HepG2 (cell line): ENCODE results near the gene ORMDL2. TPM values are rescaled to one million over a fixed set of nuclear protein-coding genes. Genes with fewer than 3 reads are reported as not detected.
A peak's percentile ranks its signal among the peaks of the same experiment; 100 is the strongest.

Source experiments
- ATF7 ChIP-seq, 2 experiments: fragments of 450-650 bp in 1 of 2; sonication (generic) in 1 of 2; formaldehyde crosslinking in 1 of 2; IDR thresholded peaks; 2 replicates each; pipeline versions ENCODE4 v1.4.0 to v1.6.1; 2016 to 2020; ENCODE audit warnings: antibody characterized with exemption in 1 of 2, mild to moderate bottlenecking in 1 of 2, missing genetic modification reagents in 1 of 2
- ATM ChIP-seq: fragments of 450-650 bp; IDR thresholded peaks from 2 replicates; pipeline ENCODE4 v1.7.1; 2017; ENCODE audit warnings: mild to moderate bottlenecking, borderline replicate concordance
- HOXA5 ChIP-seq: sonication (generic); formaldehyde crosslinking; IDR thresholded peaks from 2 replicates; pipeline ENCODE4 v1.4.0; 2020; ENCODE audit warnings: missing genetic modification reagents
- KLF12 ChIP-seq: sonication (generic); formaldehyde crosslinking; IDR thresholded peaks from 2 replicates; pipeline ENCODE4 v1.4.0; 2020; ENCODE audit warnings: missing genetic modification reagents, borderline replicate concordance
- MTF2 ChIP-seq: sonication (generic); formaldehyde crosslinking; IDR thresholded peaks from 2 replicates; pipeline ENCODE4 v1.5.0; 2020; ENCODE audit warnings: missing genetic modification reagents, borderline replicate concordance
- NFE2L1 ChIP-seq: sonication (generic); formaldehyde crosslinking; IDR thresholded peaks from 2 replicates; pipeline ENCODE4 v1.4.0; 2020; ENCODE audit warnings: missing genetic modification reagents, mild to moderate bottlenecking, borderline replicate concordance
- ZBTB7B ChIP-seq: sonication (generic); formaldehyde crosslinking; IDR thresholded peaks from 2 replicates; pipeline ENCODE4 v1.4.0; 2020; ENCODE audit warnings: missing genetic modification reagents
- ZEB1 ChIP-seq: IDR thresholded peaks from 2 replicates; pipeline ENCODE4 v1.6.1; 2012; ENCODE audit warnings: mild to moderate bottlenecking, low read depth, inconsistent platforms; ENCODE audit not compliant: insufficient replicate concordance
- ZFP82 ChIP-seq: sonication (generic); formaldehyde crosslinking; IDR thresholded peaks from 2 replicates; pipeline ENCODE4 v1.5.1; 2020; ENCODE audit warnings: mild to moderate bottlenecking, missing genetic modification reagents, borderline replicate concordance
- ZNF138 ChIP-seq: sonication (generic); formaldehyde crosslinking; IDR thresholded peaks from 2 replicates; pipeline ENCODE4 v1.5.0; 2020; ENCODE audit warnings: mild to moderate bottlenecking, low read depth, missing genetic modification reagents
- ZNF292 ChIP-seq: sonication (generic); formaldehyde crosslinking; IDR thresholded peaks from 2 replicates; pipeline ENCODE4 v1.8.1; 2022; ENCODE audit warnings: mild to moderate bottlenecking, low read depth, missing genetic modification reagents, borderline replicate concordance
- ZNF335 ChIP-seq: sonication (generic); formaldehyde crosslinking; IDR thresholded peaks from 2 replicates; pipeline ENCODE4 v1.4.0; 2020; ENCODE audit warnings: missing genetic modification reagents
- ZNF441 ChIP-seq: sonication (generic); formaldehyde crosslinking; IDR thresholded peaks from 2 replicates; pipeline ENCODE4 v1.7.0; 2021; ENCODE audit warnings: missing genetic modification reagents, borderline replicate concordance
- ZNF768 ChIP-seq: sonication (generic); formaldehyde crosslinking; IDR thresholded peaks from 2 replicates; pipeline ENCODE4 v1.4.0; 2020; ENCODE audit warnings: missing genetic modification reagents
- ZNF773 ChIP-seq: sonication (generic); formaldehyde crosslinking; IDR thresholded peaks from 2 replicates; pipeline ENCODE4 v1.4.0; 2020; ENCODE audit warnings: missing genetic modification reagents, borderline replicate concordance
- ZNF777 ChIP-seq: sonication (generic); formaldehyde crosslinking; IDR thresholded peaks from 2 replicates; pipeline ENCODE4 v1.4.0; 2020; ENCODE audit warnings: missing genetic modification reagents
- ZSCAN30 ChIP-seq: sonication (generic); formaldehyde crosslinking; IDR thresholded peaks from 2 replicates; pipeline ENCODE4 v1.5.0; 2020; ENCODE audit warnings: mild to moderate bottlenecking, missing genetic modification reagents
- polyA plus RNA-seq, 8 experiments: library from polyadenylated mRNA; depleted of rRNA in 3 of 8; stranded (reverse) in 7 of 8; unstranded in 1 of 8; fragments of >200 nt; fragmentation: Illumina TruSeq in 4 of 8; extraction: Trizol in 4 of 8; gene quantifications; 2 replicates each; pipeline versions ENCODE4 v1.2.1 to v1.2.3, GENCODE V29; 2011 to 2016; ENCODE audit warnings: low read depth in 4 of 8, missing spikeins in 1 of 8, mixed read lengths in 1 of 8; ENCODE audit not compliant: insufficient read depth in 1 of 8
- total RNA-seq, 5 experiments: library from RNA; depleted of rRNA; stranded (reverse); fragments of >200 nt; fragmentation: Illumina TruSeq; extraction: Trizol; gene quantifications; 2 replicates each; pipeline ENCODE4 v1.2.3, GENCODE V29; 2016; ENCODE audit warnings: low read depth in 1 of 5
- TF ChIP-seq, protein P1 (sequence below): sonication (generic); formaldehyde crosslinking; IDR thresholded peaks from 2 replicates; pipeline ENCODE4 v1.5.1; 2020; ENCODE audit warnings: mild to moderate bottlenecking, missing genetic modification reagents, moderate library complexity
- TF ChIP-seq, protein P2 (sequence below): sonication (generic); formaldehyde crosslinking; IDR thresholded peaks from 2 replicates; pipeline ENCODE4 v1.8.1; 2023; ENCODE audit warnings: mild to moderate bottlenecking, missing genetic modification reagents
- TF ChIP-seq, protein P3 (sequence below): IDR thresholded peaks from 2 replicates; pipeline ENCODE4 v1.6.1; 2016
- TF ChIP-seq, protein P4 (sequence below): sonication (generic); formaldehyde crosslinking; IDR thresholded peaks from 2 replicates; pipeline ENCODE4 v1.9.0; 2021; ENCODE audit warnings: missing genetic modification reagents, borderline replicate concordance

The ORMDL2 gene
- total and polyA plus RNA-seq, 2 of the 13 experiments (the other 11 are each of a cell fraction or from before 2014, with no cell fraction given): 24.0 to 28.6 TPM

DNA sequence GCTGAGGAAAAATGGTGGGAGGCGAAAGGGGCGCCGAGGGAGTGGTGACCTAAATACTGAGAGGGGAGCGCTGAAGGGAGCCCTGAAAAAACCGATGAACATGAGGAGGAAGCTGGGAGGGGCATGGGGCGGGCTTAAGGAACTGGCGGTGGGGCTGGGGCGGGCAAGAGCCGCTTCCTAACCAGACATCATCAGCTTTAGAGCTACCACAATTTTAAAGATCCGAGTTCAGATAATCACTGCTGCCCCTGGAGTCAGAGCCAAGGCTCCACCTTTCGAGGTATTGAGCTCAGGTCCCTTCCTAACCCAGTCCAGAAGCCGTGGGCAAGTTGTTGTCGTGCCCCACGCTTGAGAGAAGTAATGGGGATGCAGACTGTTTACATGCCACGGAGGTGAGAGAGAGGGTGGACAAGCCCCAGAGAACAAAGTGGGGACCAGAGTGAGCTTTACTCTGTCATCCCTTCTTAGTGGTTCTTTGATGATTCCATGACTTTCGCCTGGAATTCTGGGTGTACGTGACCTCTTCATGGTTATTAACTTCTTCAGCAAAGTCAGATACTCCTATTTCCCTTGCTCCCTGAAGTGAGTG, 393 bp downstream of the ORMDL2 start (continued):
- TF ChIP-seq, protein P1, sequence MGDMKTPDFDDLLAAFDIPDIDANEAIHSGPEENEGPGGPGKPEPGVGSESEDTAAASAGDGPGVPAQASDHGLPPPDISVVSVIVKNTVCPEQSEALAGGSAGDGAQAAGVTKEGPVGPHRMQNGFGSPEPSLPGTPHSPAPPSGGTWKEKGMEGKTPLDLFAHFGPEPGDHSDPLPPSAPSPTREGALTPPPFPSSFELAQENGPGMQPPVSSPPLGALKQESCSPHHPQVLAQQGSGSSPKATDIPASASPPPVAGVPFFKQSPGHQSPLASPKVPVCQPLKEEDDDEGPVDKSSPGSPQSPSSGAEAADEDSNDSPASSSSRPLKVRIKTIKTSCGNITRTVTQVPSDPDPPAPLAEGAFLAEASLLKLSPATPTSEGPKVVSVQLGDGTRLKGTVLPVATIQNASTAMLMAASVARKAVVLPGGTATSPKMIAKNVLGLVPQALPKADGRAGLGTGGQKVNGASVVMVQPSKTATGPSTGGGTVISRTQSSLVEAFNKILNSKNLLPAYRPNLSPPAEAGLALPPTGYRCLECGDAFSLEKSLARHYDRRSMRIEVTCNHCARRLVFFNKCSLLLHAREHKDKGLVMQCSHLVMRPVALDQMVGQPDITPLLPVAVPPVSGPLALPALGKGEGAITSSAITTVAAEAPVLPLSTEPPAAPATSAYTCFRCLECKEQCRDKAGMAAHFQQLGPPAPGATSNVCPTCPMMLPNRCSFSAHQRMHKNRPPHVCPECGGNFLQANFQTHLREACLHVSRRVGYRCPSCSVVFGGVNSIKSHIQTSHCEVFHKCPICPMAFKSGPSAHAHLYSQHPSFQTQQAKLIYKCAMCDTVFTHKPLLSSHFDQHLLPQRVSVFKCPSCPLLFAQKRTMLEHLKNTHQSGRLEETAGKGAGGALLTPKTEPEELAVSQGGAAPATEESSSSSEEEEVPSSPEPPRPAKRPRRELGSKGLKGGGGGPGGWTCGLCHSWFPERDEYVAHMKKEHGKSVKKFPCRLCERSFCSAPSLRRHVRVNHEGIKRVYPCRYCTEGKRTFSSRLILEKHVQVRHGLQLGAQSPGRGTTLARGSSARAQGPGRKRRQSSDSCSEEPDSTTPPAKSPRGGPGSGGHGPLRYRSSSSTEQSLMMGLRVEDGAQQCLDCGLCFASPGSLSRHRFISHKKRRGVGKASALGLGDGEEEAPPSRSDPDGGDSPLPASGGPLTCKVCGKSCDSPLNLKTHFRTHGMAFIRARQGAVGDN: peak; percentile 10; the same call in 1 of the 2 replicates
- TF ChIP-seq NFE2L1 (CRISPR knock-in tag) (no peak), ZFP82 (peak; percentile 72; the same call in 1 of the 2 replicates), ZNF292 (no peak), ZNF768 (CRISPR knock-in tag) (no peak), ZBTB7B (CRISPR knock-in tag) (0 out of 2 replicates have a peak, but pooled peaks have one; percentile 12), ZNF441 (no peak), ZSCAN30 (CRISPR knock-in tag) (no peak), ZNF773 (no peak), ZEB1 (peak; percentile 4), ZNF777 (no peak), ZNF335 (CRISPR knock-in tag) (peak; percentile 7; the same call in 1 of the 2 replicates), ZNF138 (CRISPR knock-in tag) (0 out of 2 replicates have a peak, but pooled peaks have one; percentile 47), ATF7 (IDR thresholded peaks at IDR 0.05) (no peak), ATF7 (CRISPR knock-in tag; IDR thresholded peaks at IDR 0.05) (no peak), MTF2 (CRISPR knock-in tag) (no peak), HOXA5 (CRISPR knock-in tag) (no peak; the same call in 1 of the 2 replicates), KLF12 (CRISPR knock-in tag) (no peak), ATM (no peak)
- TF ChIP-seq, protein P2, sequence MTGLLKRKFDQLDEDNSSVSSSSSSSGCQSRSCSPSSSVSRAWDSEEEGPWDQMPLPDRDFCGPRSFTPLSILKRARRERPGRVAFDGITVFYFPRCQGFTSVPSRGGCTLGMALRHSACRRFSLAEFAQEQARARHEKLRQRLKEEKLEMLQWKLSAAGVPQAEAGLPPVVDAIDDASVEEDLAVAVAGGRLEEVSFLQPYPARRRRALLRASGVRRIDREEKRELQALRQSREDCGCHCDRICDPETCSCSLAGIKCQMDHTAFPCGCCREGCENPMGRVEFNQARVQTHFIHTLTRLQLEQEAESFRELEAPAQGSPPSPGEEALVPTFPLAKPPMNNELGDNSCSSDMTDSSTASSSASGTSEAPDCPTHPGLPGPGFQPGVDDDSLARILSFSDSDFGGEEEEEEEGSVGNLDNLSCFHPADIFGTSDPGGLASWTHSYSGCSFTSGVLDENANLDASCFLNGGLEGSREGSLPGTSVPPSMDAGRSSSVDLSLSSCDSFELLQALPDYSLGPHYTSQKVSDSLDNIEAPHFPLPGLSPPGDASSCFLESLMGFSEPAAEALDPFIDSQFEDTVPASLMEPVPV: peak; percentile 58; the same call in 1 of the 2 replicates
- TF ChIP-seq, protein P3, sequence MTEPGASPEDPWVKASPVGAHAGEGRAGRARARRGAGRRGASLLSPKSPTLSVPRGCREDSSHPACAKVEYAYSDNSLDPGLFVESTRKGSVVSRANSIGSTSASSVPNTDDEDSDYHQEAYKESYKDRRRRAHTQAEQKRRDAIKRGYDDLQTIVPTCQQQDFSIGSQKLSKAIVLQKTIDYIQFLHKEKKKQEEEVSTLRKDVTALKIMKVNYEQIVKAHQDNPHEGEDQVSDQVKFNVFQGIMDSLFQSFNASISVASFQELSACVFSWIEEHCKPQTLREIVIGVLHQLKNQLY (CRISPR knock-in tag): no peak
- TF ChIP-seq, protein P4, sequence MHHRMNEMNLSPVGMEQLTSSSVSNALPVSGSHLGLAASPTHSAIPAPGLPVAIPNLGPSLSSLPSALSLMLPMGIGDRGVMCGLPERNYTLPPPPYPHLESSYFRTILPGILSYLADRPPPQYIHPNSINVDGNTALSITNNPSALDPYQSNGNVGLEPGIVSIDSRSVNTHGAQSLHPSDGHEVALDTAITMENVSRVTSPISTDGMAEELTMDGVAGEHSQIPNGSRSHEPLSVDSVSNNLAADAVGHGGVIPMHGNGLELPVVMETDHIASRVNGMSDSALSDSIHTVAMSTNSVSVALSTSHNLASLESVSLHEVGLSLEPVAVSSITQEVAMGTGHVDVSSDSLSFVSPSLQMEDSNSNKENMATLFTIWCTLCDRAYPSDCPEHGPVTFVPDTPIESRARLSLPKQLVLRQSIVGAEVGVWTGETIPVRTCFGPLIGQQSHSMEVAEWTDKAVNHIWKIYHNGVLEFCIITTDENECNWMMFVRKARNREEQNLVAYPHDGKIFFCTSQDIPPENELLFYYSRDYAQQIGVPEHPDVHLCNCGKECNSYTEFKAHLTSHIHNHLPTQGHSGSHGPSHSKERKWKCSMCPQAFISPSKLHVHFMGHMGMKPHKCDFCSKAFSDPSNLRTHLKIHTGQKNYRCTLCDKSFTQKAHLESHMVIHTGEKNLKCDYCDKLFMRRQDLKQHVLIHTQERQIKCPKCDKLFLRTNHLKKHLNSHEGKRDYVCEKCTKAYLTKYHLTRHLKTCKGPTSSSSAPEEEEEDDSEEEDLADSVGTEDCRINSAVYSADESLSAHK (CRISPR knock-in tag): no peak
